GM18499 (cell line): ENCODE measurements around the gene CLK3.

Source experiments
- ATAC-seq: cut with Tn5 transposase; IDR thresholded peaks from one replicate; pipeline ENCODE4 v1.9.1; 2021; ENCODE audit warnings: moderate number of reproducible peaks; ENCODE audit not compliant: insufficient read depth, unreplicated experiment

The CLK3 gene

DNA sequence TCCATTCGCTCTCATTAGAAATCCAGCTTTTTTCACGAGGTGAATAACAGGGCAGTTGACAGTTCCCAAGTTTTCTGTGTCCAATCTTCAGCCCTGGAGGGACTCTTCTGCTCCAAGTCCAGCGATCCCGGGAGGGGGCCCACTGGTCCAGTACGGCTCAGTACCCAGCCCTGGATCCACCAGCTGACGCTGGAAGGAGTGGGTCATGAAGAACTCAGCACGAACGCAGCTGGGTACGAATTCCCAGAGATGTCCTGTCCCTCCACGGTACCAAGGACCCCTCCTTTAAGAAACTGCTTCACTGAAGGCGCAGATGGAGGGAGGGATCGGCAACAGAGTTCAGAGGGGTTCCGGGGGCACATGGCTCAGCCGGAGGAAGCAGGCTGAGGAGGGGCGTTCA lies 16.5 kb upstream of the CLK3 start:
- no peak for ATAC-seq

DNA sequence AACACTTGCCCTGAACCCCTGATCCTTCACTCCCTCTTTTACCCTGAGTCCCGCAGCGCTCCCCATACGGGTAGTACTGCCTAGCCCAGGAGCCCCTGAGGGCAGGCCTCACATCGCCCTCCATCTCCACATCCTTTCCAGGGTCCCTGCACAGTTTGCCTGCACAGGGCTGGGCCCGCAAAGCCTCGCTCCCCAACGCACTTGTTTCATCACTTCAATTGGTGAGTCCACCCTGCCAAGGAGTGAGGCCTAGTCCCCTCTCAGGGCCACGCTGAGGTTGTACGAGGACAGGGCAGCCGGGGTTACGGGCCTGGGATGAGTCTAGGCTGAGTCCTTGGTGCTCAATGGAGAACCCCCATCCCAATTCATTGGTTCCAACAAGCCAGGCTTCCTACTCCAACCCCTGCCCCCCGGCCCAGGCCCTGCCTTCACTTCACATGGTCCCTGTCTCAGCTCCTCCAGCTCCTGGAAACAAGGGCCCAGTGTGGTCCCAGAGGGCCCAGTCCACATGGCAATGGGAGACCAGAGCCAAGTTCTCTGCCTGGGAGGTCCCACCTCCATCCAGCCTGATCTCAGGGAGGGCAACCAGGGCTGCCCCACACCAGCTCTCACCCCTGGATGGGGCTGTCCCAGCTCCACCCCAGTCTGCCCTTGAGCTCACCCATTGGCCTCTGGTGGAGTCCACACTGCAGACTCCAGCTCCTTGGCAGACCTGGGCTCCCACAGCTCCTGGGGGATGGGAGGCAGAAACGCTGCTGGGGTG lies 12.4 kb upstream of the CLK3 start:
- no peak for ATAC-seq

DNA sequence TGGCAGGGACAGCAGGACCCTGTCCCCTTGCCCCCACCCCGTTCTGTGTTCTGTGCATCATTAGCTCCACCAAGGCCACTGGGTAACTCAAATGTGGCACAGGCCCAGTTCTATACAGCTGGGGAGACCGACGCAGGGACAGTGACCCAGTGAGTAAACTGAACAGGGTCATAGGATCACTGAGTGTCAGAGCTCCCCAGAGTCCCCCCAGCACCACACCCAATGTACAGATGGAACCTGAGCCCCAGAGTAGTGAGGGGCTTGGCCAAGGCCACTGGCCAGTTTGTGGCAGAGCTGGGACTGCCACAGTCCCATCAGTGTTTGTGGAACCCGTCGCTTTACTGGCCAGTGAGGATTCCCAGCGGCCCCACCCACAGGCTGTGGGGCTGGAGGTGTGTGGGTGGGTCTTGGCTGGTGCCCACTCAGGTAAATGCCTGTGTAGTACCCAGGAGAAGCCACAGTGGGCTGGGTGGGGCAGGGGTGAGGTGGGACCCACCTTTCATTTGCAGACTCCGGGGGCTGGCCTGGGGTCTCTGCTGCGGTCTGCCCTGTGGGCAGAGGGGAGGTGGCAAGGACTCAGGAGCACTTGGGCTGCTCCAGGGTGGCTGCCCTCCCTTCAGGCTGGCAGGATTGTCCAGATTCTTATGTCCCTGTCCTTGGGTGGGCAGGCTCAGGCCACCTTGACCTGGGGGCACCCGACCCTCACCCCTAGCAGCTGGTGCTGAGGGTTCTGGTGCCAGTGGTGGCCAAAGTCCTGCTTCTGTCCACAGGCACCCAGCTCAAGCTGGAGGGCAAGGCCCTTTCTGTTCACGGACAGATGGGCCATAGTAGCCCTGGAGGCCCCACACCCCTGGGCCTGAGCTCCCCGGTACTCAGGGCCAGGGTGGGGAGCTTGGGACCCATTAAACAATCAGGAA lies 11.6 kb upstream of the CLK3 start:
- ATAC-seq = no peak

DNA sequence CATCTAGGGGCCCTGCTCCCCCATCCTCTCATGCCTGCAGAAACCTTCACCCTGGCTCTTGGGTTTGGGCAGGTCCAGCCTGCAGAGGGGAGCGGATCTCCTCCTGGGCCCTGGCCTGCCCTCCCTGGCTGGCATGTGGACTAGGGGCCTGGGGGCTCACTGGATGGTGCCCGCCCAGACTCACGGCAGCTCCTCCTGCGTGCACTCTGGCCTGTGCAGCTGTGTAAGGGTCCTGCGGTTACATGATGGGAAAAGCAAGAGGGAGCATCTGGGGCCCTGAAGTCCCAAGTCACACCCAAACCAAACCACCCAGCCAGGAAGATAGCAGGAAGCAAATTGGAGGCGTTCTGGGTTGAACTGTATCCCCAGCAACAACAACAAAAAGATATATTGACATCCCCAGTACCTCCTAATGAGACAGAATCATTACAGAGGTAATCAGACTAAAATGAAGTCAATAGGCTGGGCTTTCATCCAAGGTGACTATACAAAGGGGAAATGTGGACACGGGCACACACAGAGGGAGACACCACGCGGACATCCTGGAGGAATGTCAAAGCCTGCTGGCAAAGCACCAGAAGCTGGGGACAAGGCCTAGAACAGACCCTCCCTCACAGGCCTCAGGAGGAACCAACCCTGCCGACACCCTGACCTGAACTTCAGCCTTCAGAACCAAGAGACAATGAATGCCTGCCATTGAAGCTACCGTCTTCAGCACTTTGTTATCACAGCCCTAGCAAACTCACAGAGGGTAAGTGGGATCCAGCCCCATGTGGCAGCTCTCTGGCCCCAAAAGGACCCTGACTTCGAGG lies 10.4 kb upstream of the CLK3 start:
- ATAC-seq = no peak

DNA sequence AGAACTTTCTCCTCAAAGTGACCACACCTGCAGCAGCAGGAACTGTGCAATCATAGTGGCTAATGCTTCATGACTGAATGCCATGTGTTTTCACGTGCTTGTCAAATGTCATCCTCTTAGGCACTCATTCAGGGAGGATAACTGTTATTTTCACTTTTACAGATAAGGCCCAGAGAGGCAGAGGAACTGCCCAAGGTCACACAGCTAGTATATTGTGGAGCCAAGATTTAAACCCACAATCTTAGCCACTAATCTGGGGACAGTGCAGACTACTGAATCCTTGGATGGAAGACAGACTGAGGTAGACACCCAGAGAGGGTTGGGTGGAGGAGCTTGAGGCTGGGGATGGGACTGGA lies 9.9 kb upstream of the CLK3 start:
- no peak for ATAC-seq

DNA sequence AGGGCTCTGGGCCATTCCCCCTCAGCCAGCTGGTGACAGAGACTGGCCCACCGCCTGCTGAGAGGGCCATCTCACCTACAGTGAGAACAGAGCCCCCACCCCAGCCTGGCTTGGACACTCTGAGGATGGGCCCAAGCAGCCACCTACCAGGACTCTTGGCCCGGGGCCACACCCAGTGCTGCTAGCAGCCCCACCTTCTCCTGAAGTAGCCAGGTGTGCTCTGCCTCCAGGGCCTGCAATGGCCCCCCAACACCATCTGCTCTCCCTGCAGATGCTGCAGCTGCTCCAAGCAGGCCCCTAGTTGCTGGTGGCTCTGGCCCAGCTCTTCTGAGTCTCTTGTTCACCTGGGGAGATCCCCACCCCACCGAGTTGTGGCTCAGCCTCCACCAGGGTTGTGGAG lies 6.8 kb upstream of the CLK3 start:
- no peak for ATAC-seq

DNA sequence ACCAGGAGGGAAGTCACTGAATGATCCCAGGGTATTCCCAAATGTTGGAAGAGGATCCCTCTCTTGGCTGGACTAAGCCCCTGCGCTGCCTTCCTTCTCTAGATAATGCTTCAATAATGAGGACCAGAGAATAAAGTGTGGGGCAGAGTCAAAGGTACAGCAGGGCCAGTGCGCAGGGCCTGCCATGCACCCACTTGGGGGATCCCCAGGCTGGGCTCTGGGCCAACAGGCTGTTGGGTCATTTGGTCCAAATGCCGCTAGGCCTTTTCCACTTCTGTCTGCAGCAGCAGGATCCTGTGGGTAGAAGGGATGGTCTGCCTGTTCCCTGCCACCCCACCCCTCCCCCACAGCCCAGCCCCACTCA lies 5.7 kb upstream of the CLK3 start:
- ATAC-seq = no peak

DNA sequence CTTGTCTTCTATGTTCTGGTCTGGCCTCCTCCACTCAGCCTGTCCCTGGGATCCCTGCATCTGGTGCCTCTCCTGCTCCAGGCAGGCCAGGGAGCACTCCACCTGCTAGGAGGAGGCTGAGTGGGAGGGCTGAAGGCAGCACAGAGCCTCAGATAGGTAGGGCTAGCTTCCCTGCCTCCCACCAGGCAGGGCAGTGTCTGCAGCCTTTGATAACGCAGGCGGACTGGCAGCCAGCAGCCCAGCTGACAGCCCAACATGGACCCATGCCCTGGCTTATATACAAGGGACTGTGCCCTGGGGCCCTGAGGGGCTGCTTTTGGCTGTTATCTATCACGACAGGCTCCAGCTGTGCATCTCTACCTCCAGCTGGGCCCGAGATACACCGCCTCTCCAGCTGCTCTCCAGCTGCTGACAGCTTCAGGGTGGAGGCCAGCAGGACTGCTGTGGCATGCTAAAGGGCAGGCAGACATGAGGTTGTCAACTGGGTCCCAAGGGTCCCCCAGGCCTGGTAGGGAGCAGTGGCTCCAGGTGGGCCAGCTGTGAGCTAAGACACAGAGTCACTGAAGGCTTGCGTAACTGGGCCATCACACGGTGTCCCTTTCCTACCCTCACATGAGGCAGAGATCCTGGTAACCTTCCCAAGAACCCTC lies 5.2 kb upstream of the CLK3 start:
- no peak for ATAC-seq

DNA sequence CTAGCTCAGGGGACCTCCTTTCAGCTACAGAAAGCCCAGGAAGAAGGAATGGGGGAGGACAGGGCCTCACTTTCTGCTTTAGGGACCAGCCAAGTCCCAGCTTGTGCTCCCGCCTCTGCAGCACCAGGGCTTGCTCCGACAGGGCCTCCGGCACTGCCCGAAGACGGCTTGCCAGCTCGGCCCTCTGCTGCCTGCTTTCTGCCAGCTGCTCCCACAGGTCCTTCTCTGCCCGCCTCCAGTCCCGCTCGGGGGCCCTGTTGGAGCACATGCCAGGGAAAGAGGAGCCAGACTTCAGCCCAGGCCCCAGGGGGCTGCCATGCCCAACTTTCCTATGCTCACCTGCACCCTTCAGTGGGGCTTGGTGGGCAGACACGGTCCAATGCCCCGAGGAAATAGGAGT lies 4.3 kb upstream of the CLK3 start:
- ATAC-seq = no peak

DNA sequence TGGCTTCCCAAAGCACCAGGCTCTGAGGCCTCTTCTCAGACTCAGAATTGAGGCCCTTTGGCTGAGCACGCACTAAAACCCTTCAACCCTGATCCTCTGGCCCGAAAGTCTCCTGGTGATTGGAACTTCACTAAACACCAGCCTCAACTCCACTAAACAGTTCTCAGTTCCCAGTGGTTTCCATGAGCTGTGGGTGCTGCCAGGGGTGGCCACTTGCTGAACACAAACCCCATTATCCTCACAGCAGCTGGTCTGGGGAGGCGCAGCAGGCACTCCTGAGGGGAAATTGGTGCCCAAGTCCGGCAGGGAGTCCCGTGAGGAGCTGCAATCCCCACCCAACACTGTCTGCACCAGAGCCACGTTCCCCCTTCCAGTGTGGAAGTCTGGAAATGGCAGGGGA lies 3.8 kb upstream of the CLK3 start:
- no peak for ATAC-seq

DNA sequence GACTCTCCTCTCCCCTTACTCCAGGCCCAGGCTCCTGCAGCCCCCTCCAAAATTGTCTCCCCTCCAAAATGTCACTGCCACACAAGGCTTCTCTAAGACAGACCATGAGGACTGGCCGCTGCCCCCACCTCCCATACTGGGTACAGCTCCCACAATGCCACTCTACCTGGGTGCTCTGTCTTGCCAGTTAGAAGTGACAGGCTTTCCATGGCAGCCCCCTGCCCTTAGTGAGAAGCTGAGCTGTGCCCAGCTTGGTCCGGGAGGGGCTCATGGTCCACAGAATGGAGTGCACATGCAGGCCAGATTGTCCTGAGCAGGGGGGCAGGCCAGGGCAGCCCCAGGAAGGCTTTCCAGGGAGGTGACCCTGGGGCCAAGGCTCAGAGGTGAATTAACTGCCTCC lies 3.0 kb upstream of the CLK3 start:
- no peak for ATAC-seq

DNA sequence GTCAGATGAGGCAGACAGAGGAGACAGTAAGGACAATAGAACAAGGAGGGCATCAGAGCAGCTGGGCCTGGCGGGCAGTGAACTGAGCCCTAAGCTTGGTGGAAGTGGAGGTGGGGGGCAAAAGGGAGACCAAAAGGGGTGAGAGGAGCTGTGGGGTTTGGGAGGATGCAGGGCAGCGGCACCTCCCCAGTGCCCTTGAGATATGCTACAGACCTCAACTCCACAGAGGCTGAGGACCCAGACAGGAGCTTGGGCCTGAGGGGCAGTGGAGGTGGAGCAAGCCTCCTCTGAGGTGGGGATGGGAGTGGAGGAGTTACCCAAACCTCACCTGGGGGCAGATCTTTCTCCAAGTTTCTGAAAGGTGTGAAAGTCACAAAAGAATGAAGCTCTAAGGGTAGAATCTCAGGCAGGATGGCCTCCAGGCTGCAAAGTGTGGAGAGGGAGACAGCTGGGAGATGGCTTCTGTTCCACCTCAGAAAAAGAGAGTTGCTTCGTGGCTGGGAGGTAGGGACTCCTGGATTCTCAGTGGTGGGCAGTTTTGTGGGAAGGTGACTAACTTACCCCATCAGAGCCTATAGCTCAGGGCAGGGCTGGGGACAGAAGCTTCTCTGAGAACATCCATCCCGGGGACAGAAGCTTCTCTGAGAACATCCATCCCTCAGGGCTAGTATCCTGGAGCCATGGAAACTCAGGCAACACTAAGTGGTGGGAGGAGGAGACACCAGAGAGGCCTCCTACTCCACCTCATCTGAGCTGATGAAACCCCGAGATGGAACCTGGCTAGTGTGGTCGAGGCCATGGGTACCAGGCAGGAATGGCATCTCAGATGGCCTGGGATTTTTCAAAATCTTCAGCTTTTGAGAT lies 2.3 kb upstream of the CLK3 start:
- ATAC-seq = no peak

DNA sequence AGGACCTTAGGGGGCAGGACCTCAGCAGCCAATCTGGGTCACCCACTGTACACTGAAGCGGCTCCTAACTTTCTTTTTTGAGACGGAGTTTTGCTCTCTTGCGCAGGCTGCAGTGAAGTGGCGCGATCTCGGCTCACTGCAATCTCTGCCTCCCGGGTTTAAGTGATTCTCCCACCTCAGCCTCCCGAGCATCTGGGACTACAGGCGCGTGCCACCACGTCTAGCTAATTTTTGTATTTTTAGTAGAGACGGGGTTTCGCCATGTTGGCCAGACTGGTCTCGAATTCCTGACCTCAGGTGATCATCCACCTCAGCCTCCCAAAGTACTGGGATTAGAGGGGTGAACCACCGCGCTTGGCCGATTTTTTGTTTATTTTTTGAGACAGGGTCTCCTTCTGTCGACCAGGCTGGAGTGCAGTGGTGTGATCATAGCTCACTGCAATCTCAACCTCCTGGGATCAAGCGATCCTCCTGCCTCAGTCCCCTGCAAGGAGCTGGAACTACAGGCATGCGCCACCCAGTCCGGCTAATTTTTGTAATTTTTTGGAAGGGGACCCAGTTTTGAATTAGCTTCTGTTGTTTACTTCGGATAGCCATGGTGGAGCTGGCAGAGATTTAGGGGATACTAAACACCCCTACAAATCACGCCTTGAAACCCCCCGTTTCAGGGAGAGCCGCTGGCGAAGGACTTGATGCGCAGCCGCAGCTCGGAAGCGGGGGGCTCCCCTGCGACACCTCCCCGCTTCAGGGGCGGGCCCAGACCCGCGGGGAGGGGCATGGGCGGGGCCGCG lies 1.5 kb upstream of the CLK3 start:
- no peak for ATAC-seq

DNA sequence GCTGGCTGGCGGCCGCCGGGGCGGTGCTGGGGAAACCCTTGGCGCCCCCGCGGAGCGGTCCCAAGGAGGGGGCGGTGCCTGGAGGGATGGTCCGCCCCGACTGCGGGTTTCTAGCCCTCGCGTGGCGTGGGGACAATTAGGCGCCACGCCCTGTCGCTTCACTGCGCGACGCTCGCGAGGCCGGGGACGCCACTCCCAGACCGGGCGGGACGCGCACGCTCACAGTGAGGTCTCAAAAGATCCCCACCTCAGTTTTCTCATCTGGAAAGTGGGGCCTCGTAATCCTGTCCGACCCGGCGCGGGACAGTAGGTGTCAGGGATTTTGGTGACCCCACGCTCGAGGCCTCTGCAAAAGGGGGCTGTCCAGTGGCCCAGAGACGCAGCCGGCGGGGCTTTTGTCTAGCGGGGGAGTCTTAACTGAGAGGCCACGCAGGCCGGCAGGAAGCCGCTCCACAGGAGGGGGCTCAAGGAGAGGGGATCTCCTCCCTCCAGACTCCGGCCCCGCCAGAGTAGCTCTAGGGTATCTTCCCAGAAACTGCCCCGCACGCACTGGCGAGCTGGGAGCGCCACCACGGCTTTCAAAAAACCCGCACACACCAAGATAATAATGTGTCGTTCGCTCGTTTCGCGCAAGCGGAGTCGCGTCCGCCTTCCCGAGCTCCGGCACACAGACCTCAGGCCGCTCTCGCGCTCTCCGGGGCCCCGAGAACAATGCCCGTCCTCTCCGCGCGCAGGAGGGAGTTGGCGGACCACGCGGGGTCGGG lies 710 bp upstream of the CLK3 start:
- peak; percentile 32 for ATAC-seq

DNA sequence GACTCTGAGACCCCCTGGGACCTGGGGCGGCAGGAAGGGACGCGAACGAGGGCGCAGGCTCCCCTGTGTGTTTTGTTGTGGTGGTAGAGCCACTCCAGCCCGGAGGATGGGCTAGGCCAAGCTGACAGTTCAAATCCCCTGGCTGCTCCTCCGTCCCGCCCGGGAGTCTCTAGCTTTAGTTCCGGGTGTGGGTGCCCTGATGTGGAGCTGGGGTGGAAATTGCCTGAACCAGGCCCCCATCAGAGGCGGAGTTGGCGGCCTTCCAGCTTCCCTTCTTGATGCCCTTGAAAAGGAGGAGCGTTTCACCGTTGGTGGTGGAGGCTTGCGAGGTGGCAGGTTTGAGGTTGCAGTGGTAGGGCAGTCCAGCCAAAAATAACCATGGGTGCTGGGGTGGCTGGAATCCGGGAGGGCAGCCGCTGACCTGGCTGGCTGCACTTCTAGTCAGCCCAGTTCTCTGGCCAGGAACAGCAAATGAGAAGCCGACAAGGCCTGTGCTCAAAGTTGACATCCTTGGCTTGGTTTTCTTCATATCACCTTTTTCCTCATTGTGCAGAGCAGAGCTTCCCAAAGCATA lies 817 bp downstream of the CLK3 start:
- no peak for ATAC-seq

DNA sequence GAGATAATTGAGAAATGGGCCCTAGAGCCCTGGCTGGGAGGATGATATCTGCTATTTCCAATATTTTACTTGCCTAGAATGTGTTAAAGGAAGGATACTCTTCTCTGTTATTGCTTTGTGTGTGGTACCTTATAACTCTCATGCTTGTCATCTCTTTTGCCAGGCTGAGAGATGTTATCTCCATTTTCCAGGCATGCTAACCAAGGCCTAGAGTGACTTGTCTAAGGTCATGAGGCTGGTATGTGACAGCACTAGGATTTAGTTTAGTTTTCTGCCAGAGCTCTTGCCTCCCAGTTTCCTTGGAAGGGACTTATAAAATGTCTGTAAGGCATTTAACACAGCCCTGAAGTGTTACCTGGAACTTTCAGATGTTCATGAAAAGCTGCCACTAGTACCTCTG lies 1.4 kb downstream of the CLK3 start:
- ATAC-seq = no peak

DNA sequence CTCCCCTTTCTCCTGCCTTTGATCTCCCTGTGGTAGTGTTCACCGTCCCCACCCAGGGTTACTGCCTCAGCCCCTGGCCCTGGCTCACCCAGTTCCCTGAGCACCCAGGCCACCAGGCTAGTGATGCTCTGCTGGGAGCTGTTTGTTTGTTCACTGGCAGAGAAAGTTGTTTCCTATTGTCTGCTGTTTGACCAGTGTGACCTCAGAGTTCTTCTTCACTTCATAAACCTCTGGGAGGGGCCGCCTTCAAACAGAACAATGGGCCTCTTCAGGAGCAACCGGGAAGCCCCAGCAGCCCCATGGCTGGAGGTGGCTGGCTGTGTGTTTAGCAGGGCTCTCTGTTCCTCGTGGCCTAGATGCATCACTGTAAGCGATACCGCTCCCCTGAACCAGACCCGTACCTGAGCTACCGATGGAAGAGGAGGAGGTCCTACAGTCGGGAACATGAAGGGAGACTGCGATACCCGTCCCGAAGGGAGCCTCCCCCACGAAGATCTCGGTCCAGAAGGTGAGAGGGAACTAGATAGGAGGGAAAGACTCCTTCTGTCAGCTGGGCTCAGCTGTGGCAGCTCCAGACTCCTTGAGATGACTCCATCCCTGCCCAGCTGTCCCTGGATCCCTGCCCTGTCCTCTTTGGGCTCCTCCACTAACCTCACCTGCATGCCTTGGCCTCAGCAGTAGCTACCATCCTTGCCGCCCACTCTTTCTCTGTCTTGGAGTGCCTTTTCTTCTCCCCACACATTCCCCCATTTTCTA lies 3.4 kb downstream of the CLK3 start:
- no peak for ATAC-seq
